Hepatocyte (in vitro differentiated cells): ENCODE results near the gene RNF43.

ENCODE experiments used
- CTCF ChIP-seq: fragments of 200-600 bp; sonication (generic); IDR thresholded peaks from 2 replicates; pipeline ENCODE4 v1.5.1; 2016; ENCODE audit warnings: antibody characterized with exemption, mild to moderate bottlenecking; ENCODE audit not compliant: poor library complexity
- EZH2phosphoT487 ChIP-seq: fragments of 200-600 bp; sonication (generic); IDR thresholded peaks from one replicate; pipeline ENCODE4 v1.6.1; 2018; ENCODE audit warnings: antibody characterized with exemption, mild to moderate bottlenecking, low read depth, moderate library complexity; ENCODE audit not compliant: unreplicated experiment, severe bottlenecking

GRCh38 chr17:58409432-58409831 is 7.9 kb downstream of the RNF43 start:
- TF ChIP-seq CTCF (no peak), EZH2phosphoT487 (no peak)
